IPS-20b (cell line): Measurements from ENCODE around the gene TPRG1.

Experiments used
- H3K27ac ChIP-seq: one replicate; pipeline ENCODE4 v1.5.1; 2013; ENCODE audit warnings: low read length
- H3K27me3 ChIP-seq: 2 replicates; pipeline ENCODE4 v1.6.1; 2013; ENCODE audit warnings: mild to moderate bottlenecking, low read length, inconsistent platforms; ENCODE audit not compliant: insufficient read depth
- H3K36me3 ChIP-seq: 2 replicates; pipeline ENCODE4 v1.6.1; 2013; ENCODE audit warnings: low read depth, mild to moderate bottlenecking, inconsistent platforms, low read length, moderate library complexity; ENCODE audit not compliant: insufficient read depth
- H3K4me1 ChIP-seq: 2 replicates; pipeline ENCODE4 v1.6.1; 2013; ENCODE audit warnings: mild to moderate bottlenecking, control low read depth, inconsistent platforms, low read length, moderate library complexity; ENCODE audit not compliant: insufficient read depth
- H3K4me3 ChIP-seq: 2 replicates; pipeline ENCODE4 v1.5.1; 2013; ENCODE audit warnings: mild to moderate bottlenecking, low read length, inconsistent platforms
- H3K9ac ChIP-seq: 2 replicates; pipeline ENCODE4 v1.6.1; 2013; ENCODE audit warnings: low read depth, mild to moderate bottlenecking, inconsistent platforms, low read length, moderate library complexity
- H3K9me3 ChIP-seq: 2 replicates; pipeline ENCODE4 v1.6.1; 2013; ENCODE audit warnings: mild to moderate bottlenecking, low read depth, low read length, inconsistent platforms; ENCODE audit not compliant: insufficient read depth

TPRG1 gene

GRCh38 chr3:189167027-189167766 is 4.6 kb upstream of the TPRG1 start:
- Histone ChIP-seq H3K27ac (no peak overlapping the region), H3K9ac (no peak overlapping the region), H3K36me3 (no peaks in the 10 kb centered on the region), H3K4me3 (no peak overlapping the region), H3K27me3 (no peaks in the 10 kb centered on the region), H3K9me3 (no peaks in the 10 kb centered on the region), H3K4me1 (no peaks in the 10 kb centered on the region)

DNA sequence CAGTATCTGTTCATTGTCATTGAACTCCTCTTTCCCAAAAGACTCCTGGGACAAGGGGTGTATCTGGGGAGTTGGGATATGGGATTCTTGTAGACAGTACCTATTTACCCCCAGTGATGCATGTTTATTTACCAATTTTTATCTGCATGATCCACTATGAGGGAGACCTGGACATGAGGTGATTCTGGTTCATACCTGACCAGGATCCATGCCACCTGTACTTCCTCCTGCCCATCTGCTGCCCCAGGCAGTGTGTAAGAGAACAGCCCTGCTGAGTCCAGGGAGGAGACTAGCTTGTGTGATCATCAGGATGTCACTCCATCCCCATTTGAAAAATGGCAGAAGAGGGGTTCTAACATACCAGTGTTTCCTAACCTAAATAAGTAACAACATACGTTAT is 3.1 kb upstream of the TPRG1 start:
- Histone ChIP-seq H3K4me3 (no peak overlapping the region), H3K27me3 (no peaks in the 10 kb centered on the region), H3K9ac (no peak overlapping the region)

DNA sequence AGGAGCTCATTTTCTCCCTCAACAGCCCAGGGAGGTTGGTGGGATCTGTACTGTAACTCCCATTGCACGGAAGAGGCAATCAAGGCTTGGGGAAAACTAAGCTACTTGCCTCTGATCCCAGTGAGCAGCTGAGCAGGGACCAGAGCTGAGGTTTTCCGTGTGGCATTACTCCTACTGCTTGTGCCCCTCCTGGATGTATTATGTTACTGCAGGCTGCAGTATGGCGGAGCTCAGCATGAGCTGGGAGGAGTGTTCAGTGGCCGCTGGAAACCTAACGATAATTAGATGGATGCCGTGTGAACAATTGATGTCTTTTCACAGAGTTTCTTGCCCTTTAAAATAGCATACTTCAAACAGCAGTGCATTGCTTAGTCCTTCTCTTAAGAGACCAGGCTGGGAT is 2.0 kb upstream of the TPRG1 start:
- Histone ChIP-seq H3K27me3 (no peaks in the 10 kb centered on the region), H3K27ac (no peak overlapping the region), H3K4me1 (no peaks in the 10 kb centered on the region), H3K9me3 (no peaks in the 10 kb centered on the region), H3K36me3 (no peaks in the 10 kb centered on the region), H3K9ac (no peak overlapping the region), H3K4me3 (no peak overlapping the region)

More for the DNA sequence above, 3.1 kb upstream of the TPRG1 start:
- H3K9me3 ChIP-seq = no peaks in the 10 kb centered on the region
- no peak overlapping the region for H3K27ac ChIP-seq
- H3K36me3 ChIP-seq = no peaks in the 10 kb centered on the region
- no peaks in the 10 kb centered on the region for H3K4me1 ChIP-seq

DNA sequence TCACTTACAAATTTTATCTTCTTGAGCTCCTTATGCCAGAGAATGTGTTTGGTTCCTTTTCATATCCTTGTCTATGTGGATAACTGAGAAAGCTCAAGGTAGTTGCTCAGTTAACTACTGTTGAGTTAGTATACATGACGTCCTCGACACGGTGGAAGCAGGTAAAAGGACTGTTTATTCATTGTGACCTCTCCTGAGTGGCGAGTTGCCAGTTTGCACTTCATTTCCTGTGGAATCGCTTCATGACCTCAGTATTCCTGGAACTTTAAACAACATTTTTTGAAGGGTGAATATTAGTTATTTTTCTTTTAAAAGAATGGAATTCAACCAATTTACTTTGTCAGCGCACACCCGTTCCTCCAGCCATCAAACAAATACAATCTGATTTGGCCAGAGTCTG is 1.2 kb upstream of the TPRG1 start:
- Histone ChIP-seq H3K27ac (no peak overlapping the region), H3K4me3 (no peak overlapping the region), H3K4me1 (no peaks in the 10 kb centered on the region), H3K9ac (no peak overlapping the region), H3K9me3 (no peaks in the 10 kb centered on the region), H3K36me3 (no peaks in the 10 kb centered on the region), H3K27me3 (no peaks in the 10 kb centered on the region)

GRCh38 chr3:189172668-189173419 is 1.1 kb downstream of the TPRG1 start:
- Histone ChIP-seq H3K9ac (no peak overlapping the region), H3K4me3 (no peak overlapping the region), H3K27me3 (no peaks in the 10 kb centered on the region), H3K4me1 (no peaks in the 10 kb centered on the region), H3K27ac (no peak overlapping the region), H3K9me3 (no peaks in the 10 kb centered on the region), H3K36me3 (no peaks in the 10 kb centered on the region)

- Histone ChIP-seq H3K4me1 (no peaks in the 10 kb centered on the region), H3K9ac (no peak overlapping the region), H3K9me3 (peaks cover 20% of the 10 kb centered on the region), H3K4me3 (no peak overlapping the region), H3K36me3 (no peaks in the 10 kb centered on the region), H3K27ac (no peak overlapping the region), H3K27me3 (no peaks in the 10 kb centered on the region)
Measured at GRCh38 chr3:189184566-189184965, 12.8 kb downstream of the TPRG1 start.

GRCh38 chr3:189186101-189186500 is 14.3 kb downstream of the TPRG1 start:
- Histone ChIP-seq H3K27me3 (no peaks in the 10 kb centered on the region), H3K9me3 (peaks cover 10% of the 10 kb centered on the region)

GRCh38 chr3:189188466-189188865 is 16.7 kb downstream of the TPRG1 start:
- Histone ChIP-seq H3K4me3 (no peak overlapping the region), H3K36me3 (no peaks in the 10 kb centered on the region), H3K27me3 (no peaks in the 10 kb centered on the region), H3K27ac (no peak overlapping the region), H3K9ac (no peak overlapping the region), H3K9me3 (peaks cover 9% of the 10 kb centered on the region; the same call in 1 of the 2 replicates), H3K4me1 (no peaks in the 10 kb centered on the region)

More at GRCh38 chr3:189186101-189186500, 14.3 kb downstream of the TPRG1 start:
- H3K4me3 ChIP-seq = no peak overlapping the region
- H3K36me3 ChIP-seq = no peaks in the 10 kb centered on the region
- H3K4me1 ChIP-seq = no peaks in the 10 kb centered on the region
- H3K27ac ChIP-seq = no peak overlapping the region
- H3K9ac ChIP-seq = no peak overlapping the region

DNA sequence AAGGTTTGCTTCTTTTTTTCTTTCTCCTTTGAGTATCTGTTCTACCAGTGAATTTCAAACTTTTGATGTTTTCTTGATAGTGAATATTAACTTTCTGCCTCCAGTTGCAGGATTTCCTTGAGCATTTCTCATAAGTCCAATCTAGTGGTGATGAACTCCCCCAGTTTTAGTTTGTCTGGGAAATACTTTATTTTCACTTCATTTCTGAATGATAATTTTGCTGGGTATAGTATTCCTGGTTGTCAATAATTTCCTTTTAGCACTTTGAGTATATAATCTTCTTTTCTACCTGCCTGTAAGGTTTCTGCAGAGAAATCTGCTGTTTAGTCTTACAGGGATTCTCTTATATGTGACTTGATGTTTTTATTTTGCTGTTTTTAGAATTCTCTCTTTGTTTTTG is 21.0 kb downstream of the TPRG1 start:
- Histone ChIP-seq H3K4me1 (no peaks in the 10 kb centered on the region), H3K9ac (no peak overlapping the region), H3K36me3 (no peaks in the 10 kb centered on the region), H3K4me3 (no peak overlapping the region), H3K27me3 (no peaks in the 10 kb centered on the region), H3K9me3 (peaks cover 11% of the 10 kb centered on the region; the same call in 1 of the 2 replicates), H3K27ac (no peak overlapping the region)

DNA sequence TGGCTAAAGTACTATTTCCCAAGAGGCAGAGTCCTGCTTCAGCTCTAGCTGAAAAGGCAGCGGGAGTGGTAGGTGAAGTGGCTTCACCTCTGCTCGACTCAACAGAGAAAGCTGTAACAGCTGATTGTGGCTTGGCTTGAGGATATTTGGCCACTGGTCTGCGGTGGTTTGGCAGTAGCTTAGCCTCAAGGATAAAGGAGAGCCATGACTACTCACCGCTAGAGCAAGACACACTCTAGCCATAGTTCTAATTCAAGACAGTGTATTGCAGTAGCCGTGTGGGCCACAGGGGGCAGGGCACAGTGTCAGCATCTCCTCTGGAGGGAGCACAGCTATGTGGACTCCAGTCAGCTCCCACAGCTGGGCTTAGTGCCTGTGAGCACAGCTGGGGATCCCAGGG is 23.5 kb downstream of the TPRG1 start:
- Histone ChIP-seq H3K27ac (no peak overlapping the region), H3K9me3 (peaks cover 11% of the 10 kb centered on the region; the same call in 1 of the 2 replicates), H3K36me3 (no peaks in the 10 kb centered on the region)

DNA sequence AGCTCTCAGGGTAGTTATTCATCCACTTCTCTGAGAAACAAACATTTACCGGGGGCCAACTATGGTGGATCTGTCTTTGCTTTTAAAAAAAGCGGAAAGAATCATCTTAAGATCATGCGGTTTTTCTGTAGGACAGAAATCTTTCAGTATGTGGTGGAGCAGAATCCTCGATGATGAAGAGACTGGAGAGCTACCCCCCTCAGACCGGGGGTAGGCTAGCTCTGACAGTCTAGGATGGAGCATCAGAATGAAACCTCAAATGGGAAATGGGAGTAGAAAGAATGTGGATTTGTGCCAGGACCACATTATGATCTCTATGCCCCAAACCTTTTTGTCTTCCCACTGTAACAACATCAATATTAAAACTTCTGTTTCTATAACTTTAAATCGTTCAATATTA is 30.3 kb downstream of the TPRG1 start:
- Histone ChIP-seq H3K27ac (no peak overlapping the region), H3K4me3 (no peak overlapping the region), H3K9me3 (no peaks in the 10 kb centered on the region), H3K36me3 (no peaks in the 10 kb centered on the region), H3K27me3 (no peaks in the 10 kb centered on the region), H3K9ac (no peak overlapping the region), H3K4me1 (peaks cover 4% of the 10 kb centered on the region; the same call in 1 of the 2 replicates)

More for the DNA sequence above, 23.5 kb downstream of the TPRG1 start:
- no peak overlapping the region for H3K4me3 ChIP-seq
- no peak overlapping the region for H3K9ac ChIP-seq
- H3K4me1 ChIP-seq = no peaks in the 10 kb centered on the region
- no peaks in the 10 kb centered on the region for H3K27me3 ChIP-seq

- no peaks in the 10 kb centered on the region for H3K27me3 ChIP-seq
- no peak overlapping the region for H3K27ac ChIP-seq
- no peaks in the 10 kb centered on the region for H3K36me3 ChIP-seq
- no peaks in the 10 kb centered on the region for H3K9me3 ChIP-seq
- H3K4me3 ChIP-seq = no peak overlapping the region
- H3K4me1 ChIP-seq = peaks cover 4% of the 10 kb centered on the region; the same call in 1 of the 2 replicates
- no peak overlapping the region for H3K9ac ChIP-seq
Measured at GRCh38 chr3:189202583-189202982, 30.8 kb downstream of the TPRG1 start.
